ENCODE results near the gene RAB6B.

RAB6B gene

DNA sequence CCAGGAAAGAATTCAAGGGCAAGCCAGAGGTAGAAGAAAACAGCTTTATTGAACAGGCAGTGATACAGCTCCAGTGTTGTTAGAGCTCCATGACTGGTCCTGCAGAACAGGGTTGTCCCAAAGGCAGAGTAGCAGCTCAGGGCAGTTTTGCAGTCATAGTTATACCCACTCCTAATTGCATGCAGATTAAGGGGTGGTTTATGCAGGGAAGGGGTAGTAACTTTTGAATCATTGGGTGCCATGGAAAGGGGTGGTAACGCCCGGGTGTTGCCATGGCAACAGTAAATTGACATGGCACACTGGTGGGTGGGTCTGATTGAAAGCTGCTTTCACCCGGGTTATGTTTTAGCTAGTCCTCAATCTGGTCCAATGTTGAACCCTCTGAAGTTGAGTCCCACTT is 9.7 kb upstream of the RAB6B start:
- Histone ChIP-seq H3K4me3 (ENCODE audit: low read length) (no peak overlapping the region), H3K27ac (ENCODE audit: low read length) (no peak overlapping the region), H3K9ac (ENCODE audit: low read depth, low read length) (no peak overlapping the region), H3K9me3 (ENCODE audit: insufficient read depth, low read depth, low read length) (no peaks in the 10 kb centered on the region), H3K36me3 (ENCODE audit: insufficient read depth, low read depth, low read length) (no peaks in the 10 kb centered on the region), H3K4me1 (ENCODE audit: insufficient read depth, low read length) (no peaks in the 10 kb centered on the region), H3K27me3 (ENCODE audit: insufficient read depth, low read length) (no peaks in the 10 kb centered on the region)

DNA sequence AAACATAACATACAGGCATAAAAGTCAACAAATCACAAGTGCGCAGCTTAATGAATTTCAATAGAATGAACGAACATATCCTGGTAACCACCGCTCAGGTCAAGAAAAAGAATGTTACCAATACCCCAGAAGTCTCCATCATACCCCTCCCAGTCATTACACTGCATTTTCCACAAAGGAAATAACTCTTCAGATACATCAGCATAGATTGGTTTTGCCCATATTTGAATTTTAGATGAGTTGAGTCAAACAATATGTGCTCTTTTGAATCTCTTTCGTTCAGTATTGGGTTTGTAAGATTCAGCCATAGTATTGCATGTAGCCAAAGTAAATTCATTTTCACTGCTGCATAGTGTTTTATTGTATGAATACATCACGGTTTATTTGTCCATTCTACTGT is 6.2 kb upstream of the RAB6B start:
- Histone ChIP-seq H3K4me3 (ENCODE audit: low read length) (no peak overlapping the region), H3K27ac (ENCODE audit: low read length) (no peak overlapping the region), H3K27me3 (ENCODE audit: insufficient read depth, low read length) (peaks cover 17% of the 10 kb centered on the region), H3K4me1 (ENCODE audit: insufficient read depth, low read length) (no peaks in the 10 kb centered on the region), H3K9ac (ENCODE audit: low read depth, low read length) (no peak overlapping the region), H3K36me3 (ENCODE audit: insufficient read depth, low read depth, low read length) (no peaks in the 10 kb centered on the region), H3K9me3 (ENCODE audit: insufficient read depth, low read depth, low read length) (no peaks in the 10 kb centered on the region)

DNA sequence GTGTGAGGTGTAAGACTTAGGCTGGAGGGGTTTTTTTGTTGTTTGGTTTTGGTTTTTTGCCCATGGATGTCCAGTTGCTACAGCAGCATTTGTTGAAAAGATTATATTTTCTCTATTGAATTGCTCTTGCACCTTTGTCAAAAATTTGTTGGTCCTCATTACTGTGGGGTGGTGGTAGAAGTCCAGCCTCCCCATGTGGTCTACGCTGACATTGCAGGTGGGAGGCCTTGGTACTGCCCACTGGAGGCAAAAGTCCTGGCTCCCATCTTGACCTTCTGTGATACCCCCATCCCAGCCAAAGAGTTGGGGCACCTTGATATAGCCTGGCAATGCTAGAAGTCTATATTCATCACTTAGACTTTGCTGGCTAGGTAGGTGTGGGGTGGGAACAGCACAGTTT is 5.4 kb upstream of the RAB6B start:
- Histone ChIP-seq H3K27me3 (ENCODE audit: insufficient read depth, low read length) (peaks cover 25% of the 10 kb centered on the region), H3K36me3 (ENCODE audit: insufficient read depth, low read depth, low read length) (no peaks in the 10 kb centered on the region), H3K4me1 (ENCODE audit: insufficient read depth, low read length) (no peaks in the 10 kb centered on the region), H3K9ac (ENCODE audit: low read depth, low read length) (no peak overlapping the region), H3K4me3 (ENCODE audit: low read length) (no peak overlapping the region), H3K27ac (ENCODE audit: low read length) (no peak overlapping the region), H3K9me3 (ENCODE audit: insufficient read depth, low read depth, low read length) (no peaks in the 10 kb centered on the region)

DNA sequence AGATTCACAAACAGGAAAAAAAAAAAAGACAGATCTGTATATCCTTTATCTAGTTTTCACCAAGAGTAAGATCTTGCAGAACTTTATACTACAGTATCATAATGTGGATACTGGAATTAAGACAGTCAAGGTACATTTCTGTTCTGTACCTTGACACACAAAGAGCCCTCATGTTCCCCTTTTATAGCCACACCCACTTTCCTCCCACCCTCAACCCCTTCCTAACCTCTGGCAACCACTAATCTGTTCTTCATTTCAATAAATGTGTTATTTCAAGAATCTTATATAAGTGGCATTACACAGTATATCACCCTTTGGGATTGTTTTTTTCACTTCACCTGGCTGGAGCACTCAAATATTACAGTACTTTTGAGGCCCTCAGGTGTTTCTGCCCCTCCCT is 3.6 kb upstream of the RAB6B start:
- H3K4me1 ChIP-seq (ENCODE audit: insufficient read depth, low read length): no peaks in the 10 kb centered on the region
- H3K9ac ChIP-seq (ENCODE audit: low read depth, low read length): no peak overlapping the region
- H3K4me3 ChIP-seq (ENCODE audit: low read length): no peak overlapping the region
- peaks cover 35% of the 10 kb centered on the region for H3K27me3 ChIP-seq (ENCODE audit: insufficient read depth, low read length)
- no peak overlapping the region for H3K27ac ChIP-seq (ENCODE audit: low read length)
- H3K9me3 ChIP-seq (ENCODE audit: insufficient read depth, low read depth, low read length): no peaks in the 10 kb centered on the region
- no peaks in the 10 kb centered on the region for H3K36me3 ChIP-seq (ENCODE audit: insufficient read depth, low read depth, low read length)

DNA sequence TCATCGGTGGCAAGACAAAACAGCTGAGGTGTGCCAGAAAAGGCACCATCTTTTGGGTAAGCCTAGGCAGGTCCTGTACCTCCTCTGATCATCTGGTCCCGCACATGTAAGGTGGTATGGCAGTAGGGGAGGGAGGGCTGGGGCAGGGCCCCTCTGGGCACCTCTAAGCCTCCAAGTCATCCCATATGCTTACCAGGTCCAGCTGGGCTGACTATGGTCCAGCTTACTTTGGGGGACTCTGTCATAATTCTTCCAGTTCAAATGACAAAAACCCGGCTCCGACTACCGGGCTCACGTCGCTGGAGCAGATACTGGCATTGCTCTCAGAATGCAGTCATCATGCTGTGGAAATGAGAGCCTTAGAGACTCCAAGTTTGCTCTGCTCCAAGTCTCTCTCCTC is 1.9 kb upstream of the RAB6B start:
- Histone ChIP-seq H3K27me3 (ENCODE audit: insufficient read depth, low read length) (peaks cover 52% of the 10 kb centered on the region), H3K4me3 (ENCODE audit: low read length) (no peak overlapping the region), H3K9me3 (ENCODE audit: insufficient read depth, low read depth, low read length) (no peaks in the 10 kb centered on the region), H3K4me1 (ENCODE audit: insufficient read depth, low read length) (peaks cover 7% of the 10 kb centered on the region; the same call in 1 of the 2 replicates), H3K36me3 (ENCODE audit: insufficient read depth, low read depth, low read length) (no peaks in the 10 kb centered on the region), H3K9ac (ENCODE audit: low read depth, low read length) (no peak overlapping the region), H3K27ac (ENCODE audit: low read length) (no peak overlapping the region)

DNA sequence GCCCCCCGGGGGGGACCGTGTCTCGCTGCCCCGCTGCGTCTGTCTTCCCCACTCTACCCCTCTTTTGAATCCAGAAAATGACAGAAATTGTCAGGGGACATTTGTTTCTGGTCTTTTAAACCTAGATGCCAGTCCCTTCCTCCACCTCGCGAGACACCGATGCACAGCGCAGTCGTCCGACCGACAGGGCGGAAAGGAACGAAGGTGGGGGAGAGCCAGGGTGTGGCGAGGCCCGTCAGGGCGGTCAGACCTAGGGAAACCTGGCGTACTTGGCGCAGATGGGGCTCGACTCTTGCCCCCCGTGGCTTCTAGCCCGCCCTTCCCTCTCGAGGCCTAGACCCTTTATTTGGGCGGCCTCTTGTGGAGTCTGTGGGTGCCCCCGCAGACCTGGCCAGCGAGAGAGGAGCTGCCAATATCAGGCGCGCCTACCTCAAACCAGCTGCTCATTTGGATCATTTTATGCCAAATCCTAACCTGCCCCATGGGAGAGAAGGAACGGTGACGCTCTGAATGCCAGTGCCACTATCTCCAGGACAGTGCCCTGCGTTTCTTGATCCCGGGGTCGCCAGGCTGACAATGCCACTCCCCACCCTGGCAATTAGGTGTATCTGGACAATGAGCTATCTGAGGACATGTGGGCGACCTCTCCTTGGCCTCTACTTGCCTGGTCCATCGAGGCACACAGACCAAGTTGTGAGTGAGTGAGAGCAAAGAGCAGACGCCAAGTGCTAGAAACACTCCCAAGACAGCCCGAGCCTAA is 500 bp upstream of the RAB6B start:
- no peaks in the 10 kb centered on the region for H3K9me3 ChIP-seq (ENCODE audit: insufficient read depth, low read depth, low read length)
- H3K36me3 ChIP-seq (ENCODE audit: insufficient read depth, low read depth, low read length): no peaks in the 10 kb centered on the region
- peaks cover 7% of the 10 kb centered on the region; the same call in 1 of the 2 replicates for H3K4me1 ChIP-seq (ENCODE audit: insufficient read depth, low read length)
- H3K4me3 ChIP-seq (ENCODE audit: low read length): peak overlapping the region; percentile 83
- H3K27me3 ChIP-seq (ENCODE audit: insufficient read depth, low read length): peaks cover 52% of the 10 kb centered on the region
- H3K27ac ChIP-seq (ENCODE audit: low read length): no peak overlapping the region
- no peak overlapping the region; the same call in 1 of the 2 replicates for H3K9ac ChIP-seq (ENCODE audit: low read depth, low read length)

DNA sequence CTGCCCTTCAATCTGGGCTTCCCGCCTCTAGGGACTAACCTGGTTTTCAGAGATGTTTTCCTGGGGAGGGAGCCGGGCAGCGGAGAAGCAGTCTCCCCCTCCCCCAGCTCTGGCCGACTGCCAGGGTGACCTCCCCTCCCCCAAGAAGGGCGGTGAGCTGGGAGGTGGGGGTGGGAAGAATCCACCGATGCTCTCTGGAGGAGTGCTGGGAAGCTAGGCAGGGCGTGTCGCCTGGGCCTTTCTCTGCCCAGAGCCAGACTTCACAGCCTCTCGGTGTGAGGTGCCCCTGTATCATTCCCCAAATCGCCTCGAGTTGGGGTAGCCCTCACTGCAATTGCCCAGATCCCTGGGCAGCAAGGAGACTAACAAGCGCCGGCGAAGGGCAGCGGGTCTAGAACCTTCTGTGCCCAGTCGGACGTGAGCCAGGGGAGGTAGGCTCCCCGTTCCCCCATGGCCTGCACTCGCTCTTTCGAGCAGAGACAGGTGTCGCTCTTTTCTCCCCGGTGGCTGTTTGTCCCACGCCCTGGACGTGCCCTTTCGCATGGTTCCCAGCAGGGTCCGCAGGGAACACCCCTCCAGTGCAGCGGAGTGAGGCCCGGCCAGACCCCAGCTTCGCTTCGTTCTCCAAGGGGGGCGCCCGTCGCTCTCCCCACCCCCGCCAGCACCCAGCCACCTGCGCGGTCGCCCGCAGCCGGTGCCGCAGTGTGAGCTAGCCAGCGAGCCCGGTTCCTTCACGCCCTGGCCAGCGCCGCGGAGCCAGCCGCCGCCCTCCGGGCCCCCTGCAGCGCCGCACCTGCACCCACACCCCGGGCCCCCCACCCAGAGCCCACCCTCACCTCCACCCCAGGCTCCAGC is 1.1 kb downstream of the RAB6B start:
- Histone ChIP-seq H3K36me3 (ENCODE audit: insufficient read depth, low read depth, low read length) (no peaks in the 10 kb centered on the region), H3K4me3 (ENCODE audit: low read length) (peak overlapping the region; percentile 83), H3K9me3 (ENCODE audit: insufficient read depth, low read depth, low read length) (no peaks in the 10 kb centered on the region), H3K9ac (ENCODE audit: low read depth, low read length) (peak overlapping the region; percentile 14; the same call in 1 of the 2 replicates), H3K27me3 (ENCODE audit: insufficient read depth, low read length) (peaks cover 52% of the 10 kb centered on the region), H3K27ac (ENCODE audit: low read length) (no peak overlapping the region), H3K4me1 (ENCODE audit: insufficient read depth, low read length) (peaks cover 7% of the 10 kb centered on the region; the same call in 1 of the 2 replicates)

DNA sequence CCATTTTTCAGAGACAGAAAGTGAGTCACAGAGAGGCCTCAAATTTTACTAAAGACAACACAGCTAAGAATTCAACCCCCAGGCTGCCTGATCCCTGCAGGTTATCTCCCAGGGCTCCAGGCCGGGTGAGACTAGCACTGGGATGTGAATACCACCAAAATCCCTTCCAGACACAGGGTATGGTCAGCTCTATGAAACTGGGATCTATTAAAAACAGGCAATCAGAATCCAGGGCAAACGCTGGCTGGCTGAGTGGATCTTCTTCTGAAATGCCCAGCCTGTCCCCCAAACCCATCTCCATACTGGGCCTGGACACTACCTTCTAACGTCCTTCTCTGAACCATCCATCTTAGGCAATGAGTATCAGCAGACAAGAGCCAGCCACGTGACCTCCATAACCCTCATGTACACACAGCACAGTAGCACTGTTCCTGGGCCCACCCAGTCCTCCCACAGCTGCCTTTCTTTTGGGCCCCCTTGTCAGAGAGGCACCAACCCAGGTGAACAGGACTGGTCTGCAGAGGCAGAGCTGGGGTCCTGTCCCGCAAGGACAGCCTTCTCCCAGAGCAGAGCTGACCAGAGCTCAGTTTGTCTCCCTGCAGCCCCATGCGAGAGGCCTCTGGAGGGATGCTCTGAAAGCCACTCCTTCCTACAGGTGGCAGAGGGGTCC is 1.9 kb downstream of the RAB6B start:
- Histone ChIP-seq H3K4me1 (ENCODE audit: insufficient read depth, low read length) (peaks cover 7% of the 10 kb centered on the region; the same call in 1 of the 2 replicates), H3K27ac (ENCODE audit: low read length) (no peak overlapping the region), H3K9me3 (ENCODE audit: insufficient read depth, low read depth, low read length) (no peaks in the 10 kb centered on the region), H3K9ac (ENCODE audit: low read depth, low read length) (peak overlapping the region; percentile 14; the same call in 1 of the 2 replicates), H3K4me3 (ENCODE audit: low read length) (peak overlapping the region; percentile 83), H3K27me3 (ENCODE audit: insufficient read depth, low read length) (peaks cover 52% of the 10 kb centered on the region), H3K36me3 (ENCODE audit: insufficient read depth, low read depth, low read length) (no peaks in the 10 kb centered on the region)

DNA sequence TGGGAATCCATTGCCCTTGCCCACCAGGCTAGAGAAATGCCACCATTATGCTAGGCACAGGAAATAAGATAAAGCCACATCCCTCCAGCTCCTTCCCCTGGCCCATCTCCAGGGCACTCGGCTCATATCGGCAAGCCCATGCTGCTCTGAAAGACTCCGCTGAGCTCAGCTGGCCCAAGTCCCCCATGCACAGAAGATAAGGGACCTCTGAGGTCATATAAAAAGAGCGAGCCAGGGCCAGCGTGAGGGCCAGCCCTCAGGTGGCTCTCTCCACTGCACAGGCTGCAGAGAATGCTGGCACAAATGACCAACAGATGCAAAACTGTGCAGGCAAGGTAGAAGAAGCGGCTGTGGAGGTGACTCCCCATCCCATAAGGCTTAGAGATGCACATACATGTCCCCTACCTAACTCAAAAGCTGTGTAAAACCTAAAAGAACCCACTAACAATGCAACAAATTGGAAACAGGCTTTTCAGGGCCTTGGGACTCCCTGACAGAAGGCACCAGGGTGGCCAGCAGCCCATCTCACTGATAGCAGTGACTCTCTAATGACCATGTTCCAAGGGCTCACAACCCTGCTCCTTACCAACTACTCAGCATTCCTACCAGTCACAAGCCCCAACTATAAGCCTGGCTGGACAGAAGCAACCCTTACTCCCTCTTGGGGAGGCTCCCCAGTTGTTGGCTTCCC is 3.0 kb downstream of the RAB6B start:
- Histone ChIP-seq H3K4me3 (ENCODE audit: low read length) (no peak overlapping the region), H3K9me3 (ENCODE audit: insufficient read depth, low read depth, low read length) (no peaks in the 10 kb centered on the region), H3K27ac (ENCODE audit: low read length) (no peak overlapping the region), H3K36me3 (ENCODE audit: insufficient read depth, low read depth, low read length) (no peaks in the 10 kb centered on the region), H3K27me3 (ENCODE audit: insufficient read depth, low read length) (peaks cover 43% of the 10 kb centered on the region), H3K9ac (ENCODE audit: low read depth, low read length) (no peak overlapping the region; the same call in 1 of the 2 replicates), H3K4me1 (ENCODE audit: insufficient read depth, low read length) (peaks cover 7% of the 10 kb centered on the region; the same call in 1 of the 2 replicates)

DNA sequence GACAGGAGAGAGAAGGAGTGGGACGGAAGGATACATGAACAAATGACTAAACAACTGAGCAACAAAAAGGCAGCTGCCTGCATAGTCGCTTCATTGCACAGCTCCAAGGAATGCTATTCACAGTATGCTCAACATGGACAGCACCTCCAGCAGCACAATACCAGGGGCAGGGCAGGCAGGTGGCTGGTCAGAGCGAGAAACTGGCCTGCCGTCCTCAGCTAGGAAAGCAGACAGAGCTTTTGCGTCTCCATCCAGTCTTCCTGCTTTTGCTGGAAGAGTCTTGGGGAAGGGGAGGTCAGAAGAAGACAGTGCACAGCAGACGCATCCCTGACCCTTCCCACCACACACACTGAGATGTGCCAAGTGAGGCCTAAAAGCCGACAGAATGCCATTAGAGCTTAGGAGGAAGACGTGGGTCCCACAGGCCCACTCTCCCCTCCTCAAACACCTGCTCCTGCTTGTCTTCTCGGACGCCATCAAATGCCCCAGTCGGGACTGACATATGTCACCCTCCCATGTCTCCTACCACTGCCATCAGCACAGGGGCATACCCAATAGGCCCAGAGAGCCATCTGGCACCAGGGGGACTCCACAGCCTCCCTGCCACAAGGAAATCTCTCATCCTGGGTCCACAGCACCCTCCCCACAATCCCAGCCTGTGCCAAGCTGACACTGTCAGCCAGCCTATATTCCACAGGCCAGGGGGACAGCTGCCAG is 3.9 kb downstream of the RAB6B start:
- no peak overlapping the region for H3K27ac ChIP-seq (ENCODE audit: low read length)
- H3K4me3 ChIP-seq (ENCODE audit: low read length): no peak overlapping the region
- peaks cover 34% of the 10 kb centered on the region for H3K27me3 ChIP-seq (ENCODE audit: insufficient read depth, low read length)
- H3K4me1 ChIP-seq (ENCODE audit: insufficient read depth, low read length): peaks cover 7% of the 10 kb centered on the region; the same call in 1 of the 2 replicates
- no peaks in the 10 kb centered on the region for H3K9me3 ChIP-seq (ENCODE audit: insufficient read depth, low read depth, low read length)
- H3K36me3 ChIP-seq (ENCODE audit: insufficient read depth, low read depth, low read length): no peaks in the 10 kb centered on the region
- H3K9ac ChIP-seq (ENCODE audit: low read depth, low read length): no peak overlapping the region

Measured in iPS-20b (cell line).